HEK293 (cell line): ENCODE results near the gene IQCH.

Experiments used
- BCL11B ChIP-seq: fragments of 450-650 bp; formaldehyde crosslinking; IDR thresholded peaks from 2 replicates; pipeline ENCODE4 v1.5.1; 2016; ENCODE audit warnings: low read depth, missing biosample characterization, missing genetic modification characterization
- HOXC10 ChIP-seq: sonication (generic); formaldehyde crosslinking; IDR thresholded peaks from 2 replicates; pipeline ENCODE4 v1.8.1; 2023; ENCODE audit warnings: mild to moderate bottlenecking, missing genetic modification reagents
- MEIS1 ChIP-seq: sonication (generic); formaldehyde crosslinking; IDR thresholded peaks from 2 replicates; pipeline ENCODE4 v1.8.1; 2022; ENCODE audit warnings: missing genetic modification reagents, mild to moderate bottlenecking, borderline replicate concordance
- MYNN ChIP-seq: fragments of 450-650 bp; formaldehyde crosslinking; IDR thresholded peaks from 2 replicates; pipeline ENCODE4 v1.5.1; 2016; ENCODE audit warnings: missing biosample characterization, missing genetic modification characterization, borderline replicate concordance
- MZF1 ChIP-seq: fragments of 450-650 bp; formaldehyde crosslinking; IDR thresholded peaks from 2 replicates; pipeline ENCODE4 v1.5.1; 2017; ENCODE audit warnings: missing biosample characterization, missing genetic modification characterization, borderline replicate concordance
- REPIN1 ChIP-seq: fragments of 450-650 bp; formaldehyde crosslinking; IDR thresholded peaks from 2 replicates; pipeline ENCODE4 v1.5.1; 2017; ENCODE audit warnings: missing biosample characterization, missing genetic modification characterization, low read depth
- SETDB1 ChIP-seq: IDR thresholded peaks from one replicate; pipeline ENCODE4 v1.6.1; 2017; ENCODE audit warnings: mild to moderate bottlenecking, low read length, moderate library complexity, mixed read lengths; ENCODE audit not compliant: insufficient read length
- YY2 ChIP-seq: fragments of 450-650 bp; formaldehyde crosslinking; IDR thresholded peaks from 2 replicates; pipeline ENCODE4 v1.5.1; 2016; ENCODE audit warnings: missing biosample characterization, missing genetic modification characterization
- ZFP37 ChIP-seq: fragments of 450-650 bp; formaldehyde crosslinking; IDR thresholded peaks from 2 replicates; pipeline ENCODE4 v1.5.1; 2016; ENCODE audit warnings: missing biosample characterization, missing genetic modification characterization
- ZNF10 ChIP-seq: fragments of 450-650 bp; formaldehyde crosslinking; IDR thresholded peaks from 2 replicates; pipeline ENCODE4 v1.5.1; 2017; ENCODE audit warnings: missing biosample characterization, missing genetic modification characterization
- ZNF132 ChIP-seq: fragments of 450-650 bp; formaldehyde crosslinking; IDR thresholded peaks from 2 replicates; pipeline ENCODE4 v1.5.1; 2017; ENCODE audit warnings: missing biosample characterization, missing genetic modification characterization, borderline replicate concordance
- ZNF248 ChIP-seq: fragments of 450-650 bp; formaldehyde crosslinking; IDR thresholded peaks from 2 replicates; pipeline ENCODE4 v1.5.1; 2017; ENCODE audit warnings: missing biosample characterization, missing genetic modification characterization
- ZNF274 ChIP-seq, 2 experiments: fragments of 200-500 bp in 1 of 2; fragments of 450-650 bp in 1 of 2; sonication (Bioruptor generic) in 1 of 2; formaldehyde crosslinking in 1 of 2; IDR thresholded peaks; 2 replicates each; pipeline versions ENCODE4 v1.5.1 to v1.6.1; 2014 to 2016; ENCODE audit warnings: borderline replicate concordance in 1 of 2, inconsistent platforms in 1 of 2, low read length in 1 of 2, missing biosample characterization in 1 of 2, missing genetic modification characterization in 1 of 2
- ZNF292 ChIP-seq: fragments of 450-650 bp; formaldehyde crosslinking; IDR thresholded peaks from 2 replicates; pipeline ENCODE4 v1.5.1; 2016; ENCODE audit warnings: low read depth, missing biosample characterization, missing genetic modification characterization, borderline replicate concordance
- ZNF302 ChIP-seq: fragments of 450-650 bp; formaldehyde crosslinking; IDR thresholded peaks from 2 replicates; pipeline ENCODE4 v1.5.1; 2016; ENCODE audit warnings: missing biosample characterization, missing genetic modification characterization, low read depth
- ZNF324 ChIP-seq: fragments of 450-650 bp; formaldehyde crosslinking; IDR thresholded peaks from 2 replicates; pipeline ENCODE4 v1.5.1; 2016; ENCODE audit warnings: missing biosample characterization, missing genetic modification characterization
- ZNF416 ChIP-seq: fragments of 450-650 bp; formaldehyde crosslinking; IDR thresholded peaks from 2 replicates; pipeline ENCODE4 v1.5.1; 2016; ENCODE audit warnings: missing biosample characterization, missing genetic modification characterization
- ZNF48 ChIP-seq: fragments of 450-650 bp; formaldehyde crosslinking; IDR thresholded peaks from 2 replicates; pipeline ENCODE4 v1.5.1; 2016; ENCODE audit warnings: missing biosample characterization, missing genetic modification characterization
- ZNF501 ChIP-seq: fragments of 450-650 bp; formaldehyde crosslinking; IDR thresholded peaks from 2 replicates; pipeline ENCODE4 v1.5.1; 2016; ENCODE audit warnings: missing biosample characterization, missing genetic modification characterization
- ZNF530 ChIP-seq: fragments of 450-650 bp; formaldehyde crosslinking; IDR thresholded peaks from 2 replicates; pipeline ENCODE4 v1.5.1; 2016; ENCODE audit warnings: low read depth, missing biosample characterization, missing genetic modification characterization
- ZNF548 ChIP-seq: fragments of 450-650 bp; formaldehyde crosslinking; IDR thresholded peaks from 2 replicates; pipeline ENCODE4 v1.5.1; 2016; ENCODE audit warnings: missing biosample characterization, missing genetic modification characterization
- ZNF596 ChIP-seq: fragments of 450-650 bp; IDR thresholded peaks from 2 replicates; pipeline ENCODE4 v1.5.0; 2018; ENCODE audit warnings: missing biosample characterization, mild to moderate bottlenecking, missing genetic modification characterization, moderate library complexity
- ZNF610 ChIP-seq: fragments of 450-650 bp; formaldehyde crosslinking; IDR thresholded peaks from 2 replicates; pipeline ENCODE4 v1.5.1; 2016; ENCODE audit warnings: missing biosample characterization, missing genetic modification characterization, borderline replicate concordance
- ZNF621 ChIP-seq: fragments of 450-650 bp; formaldehyde crosslinking; IDR thresholded peaks from 2 replicates; pipeline ENCODE4 v1.5.1; 2017; ENCODE audit warnings: missing biosample characterization, missing genetic modification characterization
- ZNF624 ChIP-seq: fragments of 450-650 bp; formaldehyde crosslinking; IDR thresholded peaks from 2 replicates; pipeline ENCODE4 v1.5.1; 2017; ENCODE audit warnings: missing biosample characterization, missing genetic modification characterization
- ZNF791 ChIP-seq: fragments of 450-650 bp; formaldehyde crosslinking; IDR thresholded peaks from 2 replicates; pipeline ENCODE4 v1.5.1; 2016; ENCODE audit warnings: missing biosample characterization, missing genetic modification characterization
- ZXDB ChIP-seq: fragments of 450-650 bp; formaldehyde crosslinking; IDR thresholded peaks from 2 replicates; pipeline ENCODE4 v1.5.1; 2016; ENCODE audit warnings: missing biosample characterization, missing genetic modification characterization
- TF ChIP-seq, protein P1 (sequence below): fragments of 450-650 bp; formaldehyde crosslinking; IDR thresholded peaks from 2 replicates; pipeline ENCODE4; 2016; ENCODE audit warnings: missing biosample characterization, missing genetic modification characterization
- TF ChIP-seq, protein P2 (sequence below): fragments of 450-650 bp; formaldehyde crosslinking; IDR thresholded peaks from 2 replicates; pipeline ENCODE4 v1.5.1; 2016; ENCODE audit warnings: missing biosample characterization, missing genetic modification characterization
- TF ChIP-seq, protein P3 (sequence below): fragments of 450-650 bp; formaldehyde crosslinking; IDR thresholded peaks from 2 replicates; pipeline ENCODE4 v1.5.1; 2016; ENCODE audit warnings: missing biosample characterization, missing genetic modification characterization
- TF ChIP-seq, protein P4 (sequence below): fragments of 450-650 bp; formaldehyde crosslinking; IDR thresholded peaks from 2 replicates; pipeline ENCODE4 v1.5.1; 2016; ENCODE audit warnings: missing biosample characterization, missing genetic modification characterization
- TF ChIP-seq, protein P5 (sequence below): fragments of 450-650 bp; formaldehyde crosslinking; IDR thresholded peaks from 2 replicates; pipeline ENCODE4 v1.5.1; 2017; ENCODE audit warnings: missing biosample characterization, mild to moderate bottlenecking, missing genetic modification characterization, moderate library complexity
- TF ChIP-seq, protein P6 (sequence below): fragments of 450-650 bp; formaldehyde crosslinking; optimal IDR thresholded peaks from 2 replicates; pipeline ENCODE3; 2016; ENCODE audit warnings: missing biosample characterization, mild to moderate bottlenecking, missing genetic modification characterization

Gene IQCH

DNA sequence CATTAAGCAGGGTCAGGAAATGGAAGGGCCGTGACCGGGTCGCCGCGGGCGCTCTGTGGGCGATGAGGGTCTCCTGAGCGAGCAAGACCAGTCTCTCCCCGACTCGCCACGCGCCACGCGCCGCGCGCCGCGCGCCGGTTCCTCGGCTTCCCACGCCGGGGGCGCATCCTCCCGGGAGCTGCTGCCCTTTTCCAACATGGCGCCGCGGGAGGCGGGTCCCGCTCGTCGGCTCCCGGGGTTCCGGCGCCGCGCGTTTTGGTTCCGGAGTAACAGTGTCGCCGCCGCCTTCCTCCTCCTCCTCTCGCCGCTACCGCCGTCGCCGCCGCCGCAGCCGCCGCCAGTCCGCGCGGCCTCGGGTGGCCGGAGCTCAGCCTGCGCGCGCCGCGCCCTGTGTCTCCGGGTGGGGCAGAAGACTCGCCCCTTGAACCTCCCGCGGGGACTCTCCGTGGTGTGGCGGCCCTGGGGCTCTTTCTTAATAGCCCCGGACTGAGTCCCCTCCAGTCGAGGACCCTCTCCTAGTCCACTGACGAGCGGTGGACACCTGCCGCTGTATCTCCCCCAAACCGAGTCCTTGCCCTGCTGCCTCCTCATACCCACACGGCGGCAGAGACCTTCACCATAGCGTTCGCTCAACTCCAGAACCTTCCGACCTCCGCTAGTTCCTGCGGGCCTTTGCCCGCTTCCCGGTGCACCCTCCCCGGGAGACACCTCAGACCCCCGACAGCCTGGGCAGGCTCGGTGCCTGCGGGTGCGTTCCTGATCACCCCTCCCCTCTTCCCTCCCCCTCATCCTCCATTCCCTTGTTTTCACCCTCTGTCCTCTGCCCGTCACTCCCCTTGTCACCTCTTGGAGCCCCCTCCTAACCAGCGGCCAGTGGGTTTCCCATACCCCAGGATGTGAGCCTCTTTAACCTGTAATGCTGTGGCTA lies 288.1 kb downstream of the IQCH start, which contains the start of gene MAP2K5 (continued):
- TF ChIP-seq BCL11B (tag by site-specific recombination) (0 out of 2 replicates have a peak, but pooled peaks have one; percentile 51), ZNF610 (no peak; the same call in 1 of the 2 replicates), YY2 (tag by site-specific recombination) (peak; percentile 64; the same call in 1 of the 2 replicates), ZNF624 (tag by site-specific recombination) (no peak), ZNF596 (tag by site-specific recombination) (peak; percentile 12; the same call in 1 of the 2 replicates), ZNF416 (no peak), ZNF791 (no peak), ZNF548 (no peak), ZNF621 (no peak), REPIN1 (tag by site-specific recombination) (no peak), ZFP37 (tag by site-specific recombination) (no peak), MYNN (no peak), ZNF324 (tag by site-specific recombination) (peak; percentile 70; the same call in 1 of the 2 replicates), MZF1 (tag by site-specific recombination) (no peak), ZNF292 (no peak), ZNF248 (tag by site-specific recombination) (no peak), ZNF48 (no peak), ZNF530 (tag by site-specific recombination) (no peak), ZNF302 (no peak), ZXDB (peak; percentile 74), ZNF274 (IDR thresholded peaks at IDR 0.05; ENCODE audit: low read length) (no peak), ZNF274 (tag by site-specific recombination; IDR thresholded peaks at IDR 0.05; ENCODE audit: borderline replicate concordance) (no peak), ZNF132 (tag by site-specific recombination) (no peak), ZNF10 (tag by site-specific recombination) (no peak; the same call in 1 of the 2 replicates), ZNF501 (tag by site-specific recombination) (peak; percentile 58), HOXC10 (CRISPR knock-in tag) (0 out of 2 replicates have a peak, but pooled peaks have one; percentile 83), MEIS1 (CRISPR knock-in tag) (no peak), SETDB1 (no peak)
- TF ChIP-seq, protein P1, sequence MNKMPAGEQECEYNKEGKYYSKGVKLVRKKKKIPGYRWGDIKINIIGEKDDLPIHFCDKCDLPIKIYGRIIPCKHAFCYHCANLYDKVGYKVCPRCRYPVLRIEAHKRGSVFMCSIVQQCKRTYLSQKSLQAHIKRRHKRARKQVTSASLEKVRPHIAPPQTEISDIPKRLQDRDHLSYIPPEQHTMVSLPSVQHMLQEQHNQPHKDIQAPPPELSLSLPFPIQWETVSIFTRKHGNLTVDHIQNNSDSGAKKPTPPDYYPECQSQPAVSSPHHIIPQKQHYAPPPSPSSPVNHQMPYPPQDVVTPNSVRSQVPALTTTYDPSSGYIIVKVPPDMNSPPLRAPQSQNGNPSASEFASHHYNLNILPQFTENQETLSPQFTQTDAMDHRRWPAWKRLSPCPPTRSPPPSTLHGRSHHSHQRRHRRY (tag by site-specific recombination) = no peak
- TF ChIP-seq, protein P2, sequence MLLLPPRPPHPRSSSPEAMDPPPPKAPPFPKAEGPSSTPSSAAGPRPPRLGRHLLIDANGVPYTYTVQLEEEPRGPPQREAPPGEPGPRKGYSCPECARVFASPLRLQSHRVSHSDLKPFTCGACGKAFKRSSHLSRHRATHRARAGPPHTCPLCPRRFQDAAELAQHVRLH = peak; percentile 59
- TF ChIP-seq, protein P3, sequence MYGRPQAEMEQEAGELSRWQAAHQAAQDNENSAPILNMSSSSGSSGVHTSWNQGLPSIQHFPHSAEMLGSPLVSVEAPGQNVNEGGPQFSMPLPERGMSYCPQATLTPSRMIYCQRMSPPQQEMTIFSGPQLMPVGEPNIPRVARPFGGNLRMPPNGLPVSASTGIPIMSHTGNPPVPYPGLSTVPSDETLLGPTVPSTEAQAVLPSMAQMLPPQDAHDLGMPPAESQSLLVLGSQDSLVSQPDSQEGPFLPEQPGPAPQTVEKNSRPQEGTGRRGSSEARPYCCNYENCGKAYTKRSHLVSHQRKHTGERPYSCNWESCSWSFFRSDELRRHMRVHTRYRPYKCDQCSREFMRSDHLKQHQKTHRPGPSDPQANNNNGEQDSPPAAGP (tag by site-specific recombination) = peak; percentile 55
- TF ChIP-seq, protein P4, sequence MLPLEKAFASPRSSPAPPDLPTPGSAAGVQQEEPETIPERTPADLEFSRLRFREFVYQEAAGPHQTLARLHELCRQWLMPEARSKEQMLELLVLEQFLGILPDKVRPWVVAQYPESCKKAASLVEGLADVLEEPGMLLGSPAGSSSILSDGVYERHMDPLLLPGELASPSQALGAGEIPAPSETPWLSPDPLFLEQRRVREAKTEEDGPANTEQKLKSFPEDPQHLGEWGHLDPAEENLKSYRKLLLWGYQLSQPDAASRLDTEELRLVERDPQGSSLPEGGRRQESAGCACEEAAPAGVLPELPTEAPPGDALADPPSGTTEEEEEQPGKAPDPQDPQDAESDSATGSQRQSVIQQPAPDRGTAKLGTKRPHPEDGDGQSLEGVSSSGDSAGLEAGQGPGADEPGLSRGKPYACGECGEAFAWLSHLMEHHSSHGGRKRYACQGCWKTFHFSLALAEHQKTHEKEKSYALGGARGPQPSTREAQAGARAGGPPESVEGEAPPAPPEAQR (tag by site-specific recombination) = no peak
- TF ChIP-seq, protein P5, sequence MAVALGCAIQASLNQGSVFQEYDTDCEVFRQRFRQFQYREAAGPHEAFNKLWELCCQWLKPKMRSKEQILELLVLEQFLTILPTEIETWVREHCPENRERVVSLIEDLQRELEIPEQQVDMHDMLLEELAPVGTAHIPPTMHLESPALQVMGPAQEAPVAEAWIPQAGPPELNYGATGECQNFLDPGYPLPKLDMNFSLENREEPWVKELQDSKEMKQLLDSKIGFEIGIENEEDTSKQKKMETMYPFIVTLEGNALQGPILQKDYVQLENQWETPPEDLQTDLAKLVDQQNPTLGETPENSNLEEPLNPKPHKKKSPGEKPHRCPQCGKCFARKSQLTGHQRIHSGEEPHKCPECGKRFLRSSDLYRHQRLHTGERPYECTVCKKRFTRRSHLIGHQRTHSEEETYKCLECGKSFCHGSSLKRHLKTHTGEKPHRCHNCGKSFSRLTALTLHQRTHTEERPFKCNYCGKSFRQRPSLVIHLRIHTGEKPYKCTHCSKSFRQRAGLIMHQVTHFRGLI (tag by site-specific recombination) = 0 out of 2 replicates have a peak, but pooled peaks have one; percentile 16
- TF ChIP-seq, protein P6, sequence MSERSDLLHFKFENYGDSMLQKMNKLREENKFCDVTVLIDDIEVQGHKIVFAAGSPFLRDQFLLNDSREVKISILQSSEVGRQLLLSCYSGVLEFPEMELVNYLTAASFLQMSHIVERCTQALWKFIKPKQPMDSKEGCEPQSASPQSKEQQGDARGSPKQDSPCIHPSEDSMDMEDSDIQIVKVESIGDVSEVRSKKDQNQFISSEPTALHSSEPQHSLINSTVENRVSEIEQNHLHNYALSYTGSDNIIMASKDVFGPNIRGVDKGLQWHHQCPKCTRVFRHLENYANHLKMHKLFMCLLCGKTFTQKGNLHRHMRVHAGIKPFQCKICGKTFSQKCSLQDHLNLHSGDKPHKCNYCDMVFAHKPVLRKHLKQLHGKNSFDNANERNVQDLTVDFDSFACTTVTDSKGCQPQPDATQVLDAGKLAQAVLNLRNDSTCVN (tag by site-specific recombination) = peak; percentile 87
